HCT116 (cell line): ENCODE data around the gene ANXA3. TPM values are rescaled to one million over a fixed set of nuclear protein-coding genes. Genes with fewer than 3 reads are reported as not detected.

ENCODE experiments used
- ATAC-seq: fragments of 200-7000 bp; cut with Tn5 transposase; 2 replicates; pipeline ENCODE4 v1.9.1; 2020; ENCODE audit warnings: mild to moderate bottlenecking, moderate library complexity
- BruUV-seq: library from RNA; stranded (reverse); fragments of 400-500 nt; replicated peaks from 2 replicates; lab custom pipeline; 2021; lab: Mats Ljungman, UMichigan
- CTCF ChIA-PET: fragments of 300-600 bp; sonication (Branson Sonifier 250); formaldehyde crosslinking; loops from one replicate; lab custom pipeline; 2021; ENCODE audit warnings: antibody characterized with exemption; lab: Charles Lee
- POLR2A ChIA-PET: fragments of 300-600, 350-600 bp; sonication (Branson Sonifier 250); formaldehyde crosslinking; loops from one replicate; lab custom pipeline; 2021; ENCODE audit warnings: antibody characterized with exemption; lab: Charles Lee
- RAD21 ChIA-PET, 2 experiments: fragments of 300-600 bp; sonication (Branson Sonifier 250); formaldehyde crosslinking; loops; one replicate each; lab custom pipeline; 2023; ENCODE audit warnings: low total read pairs in 2 of 2; ENCODE audit not compliant: uncharacterized antibody in 2 of 2, unreplicated experiment in 2 of 2, low non-redundant PET in 1 of 2; lab: Charles Lee
- DNase-seq: peaks from one replicate; pipeline ENCODE4 v3.0.0-alpha.2; 2010; ENCODE audit warnings: low read depth, low spot score
- H2AFZ ChIP-seq: fragments of 200-600 bp; shearing (Covaris generic), sonication (generic); 2 replicates; pipeline ENCODE4 v1.6.1; 2017; ENCODE audit warnings: low read depth, mixed run types, mixed read lengths, antibody characterized with exemption, low read length; ENCODE audit not compliant: poor library complexity, severe bottlenecking
- H3K27ac ChIP-seq: 2 replicates; pipeline ENCODE4 v1.5.1; 2012; ENCODE audit warnings: low read depth, low read length
- H3K27me3 ChIP-seq: fragments of 200-600 bp; sonication (generic); 2 replicates; pipeline ENCODE4 v1.6.1; 2016; ENCODE audit warnings: mixed run types, low read length, mixed read lengths; ENCODE audit not compliant: insufficient read depth
- H3K36me3 ChIP-seq, 2 experiments: fragments of 200-500 bp in 1 of 2; fragments of 200-600 bp in 1 of 2; sonication (Bioruptor generic) in 1 of 2; sonication (generic) in 1 of 2; 2 replicates each; pipeline versions ENCODE4 v1.5.1 to v1.6.1; 2014 to 2016; ENCODE audit warnings: low read length in 2 of 2, inconsistent platforms in 1 of 2, mixed read lengths in 1 of 2, mixed run types in 1 of 2; ENCODE audit not compliant: insufficient read depth in 2 of 2, control insufficient read depth in 1 of 2
- H3K4me1 ChIP-seq, 2 experiments: fragments of 200-600 bp in 1 of 2; sonication (generic) in 1 of 2; 2 replicates each; pipeline versions ENCODE4 v1.5.1 to v1.6.1; 2012 to 2017; ENCODE audit warnings: low read length in 2 of 2, inconsistent platforms in 1 of 2, mild to moderate bottlenecking in 1 of 2, mixed read lengths in 1 of 2, mixed run types in 1 of 2, moderate library complexity in 1 of 2; ENCODE audit not compliant: insufficient read depth in 2 of 2, control insufficient read depth in 1 of 2
- H3K4me2 ChIP-seq: fragments of 200-600 bp; sonication (generic); 2 replicates; pipeline ENCODE4 v1.6.1; 2017; ENCODE audit warnings: mixed run types, low read length, mixed read lengths
- H3K4me3 ChIP-seq, 2 experiments: fragments of 200-600 bp in 1 of 2; sonication (generic) in 1 of 2; replicated peaks in 1 of 2; 2 replicates each; pipeline ENCODE4 v1.5.1; 2011 to 2016; ENCODE audit warnings: low read length in 2 of 2, control low read depth in 1 of 2, low read depth in 1 of 2, mild to moderate bottlenecking in 1 of 2, mixed read lengths in 1 of 2, mixed run types in 1 of 2
- H3K79me2 ChIP-seq: fragments of 200-600 bp; sonication (generic); 2 replicates; pipeline ENCODE4 v1.6.1; 2017; ENCODE audit warnings: mild to moderate bottlenecking, mixed run types, low read length, moderate library complexity, mixed read lengths; ENCODE audit not compliant: insufficient read depth
- H3K9ac ChIP-seq: fragments of 200-600 bp; sonication (generic); 2 replicates; pipeline ENCODE4 v1.6.1; 2016; ENCODE audit warnings: low read length, mixed read lengths
- H3K9me2 ChIP-seq: fragments of 200-600 bp; sonication (generic), shearing (Covaris generic); 2 replicates; pipeline ENCODE4 v1.6.1; 2017; ENCODE audit warnings: mixed run types, mild to moderate bottlenecking, moderate library complexity; ENCODE audit not compliant: insufficient read depth
- H3K9me3 ChIP-seq, 2 experiments: fragments of 200-500 bp in 1 of 2; fragments of 200-600 bp in 1 of 2; sonication (Bioruptor generic) in 1 of 2; sonication (generic) in 1 of 2; 2 replicates each; pipeline ENCODE4 v1.6.1; 2014 to 2017; ENCODE audit warnings: low read length in 2 of 2, mixed read lengths in 2 of 2, inconsistent platforms in 1 of 2, low read depth in 1 of 2, mild to moderate bottlenecking in 1 of 2, mixed run types in 1 of 2, moderate library complexity in 1 of 2; ENCODE audit not compliant: control insufficient read depth in 1 of 2, insufficient read depth in 1 of 2
- H4K20me1 ChIP-seq: fragments of 200-600 bp; sonication (generic), shearing (Covaris generic); 2 replicates; pipeline ENCODE4 v1.6.1; 2017; ENCODE audit warnings: mixed run types, mild to moderate bottlenecking, moderate library complexity; ENCODE audit not compliant: insufficient read depth
- CBX3 ChIP-seq: IDR thresholded peaks from 2 replicates; pipeline ENCODE4 v1.6.1; 2012; ENCODE audit warnings: low read depth
- EGR1 ChIP-seq: IDR thresholded peaks from 2 replicates; pipeline ENCODE4 v1.6.1; 2012; ENCODE audit warnings: low read depth
- ELF1 ChIP-seq: IDR thresholded peaks from 2 replicates; pipeline ENCODE4 v1.6.1; 2012; ENCODE audit warnings: low read depth, borderline replicate concordance
- JUND ChIP-seq: IDR thresholded peaks from 2 replicates; pipeline ENCODE4 v1.6.1; 2012
- POLR2A ChIP-seq: IDR thresholded peaks from 2 replicates; pipeline ENCODE4 v1.7.0; 2011; ENCODE audit warnings: borderline replicate concordance; ENCODE audit not compliant: insufficient read depth, insufficient read length; ENCODE audit errors: extremely low read depth
- POLR2AphosphoS5 ChIP-seq: IDR thresholded peaks from 2 replicates; pipeline ENCODE4 v1.6.1; 2011; ENCODE audit warnings: mild to moderate bottlenecking, low read depth, low read length, moderate library complexity
- SRF ChIP-seq: IDR thresholded peaks from 2 replicates; pipeline ENCODE4 v1.6.1; 2012; ENCODE audit warnings: low read depth
- TCF7L2 ChIP-seq: IDR thresholded peaks from 2 replicates; pipeline ENCODE4 v1.7.0; 2011; ENCODE audit warnings: borderline replicate concordance, inconsistent platforms; ENCODE audit not compliant: insufficient read depth, insufficient read length; ENCODE audit errors: extremely low read depth
- YY1 ChIP-seq: IDR thresholded peaks from 2 replicates; pipeline ENCODE4 v1.6.1; 2011; ENCODE audit warnings: low read length, low read depth, moderate library complexity, mild to moderate bottlenecking; ENCODE audit not compliant: insufficient replicate concordance; ENCODE audit errors: extremely low read depth
- ZFX ChIP-seq: fragments of 450-650 bp; IDR thresholded peaks from 2 replicates; pipeline ENCODE4 v1.6.1; 2017
- ZNF274 ChIP-seq: fragments of 200-500 bp; sonication (Bioruptor generic); IDR thresholded peaks from 2 replicates; pipeline ENCODE4 v1.6.1; 2014; ENCODE audit warnings: mild to moderate bottlenecking, low read depth, low read length, inconsistent platforms
- intact Hi-C: fragments of 100-400 bp; cut with micrococcal nuclease; formaldehyde crosslinking; loops from 2 replicates; pipeline ENCODE4 v1.10.0; 2022
- total RNA-seq: library from RNA; stranded (reverse); gene quantifications from one replicate; pipeline ENCODE4 v1.2.1, GENCODE V29; 2021; ENCODE audit not compliant: unreplicated experiment

The ANXA3 gene
- total RNA-seq, 1 experiment from 2014 or later: 158 TPM

DNA sequence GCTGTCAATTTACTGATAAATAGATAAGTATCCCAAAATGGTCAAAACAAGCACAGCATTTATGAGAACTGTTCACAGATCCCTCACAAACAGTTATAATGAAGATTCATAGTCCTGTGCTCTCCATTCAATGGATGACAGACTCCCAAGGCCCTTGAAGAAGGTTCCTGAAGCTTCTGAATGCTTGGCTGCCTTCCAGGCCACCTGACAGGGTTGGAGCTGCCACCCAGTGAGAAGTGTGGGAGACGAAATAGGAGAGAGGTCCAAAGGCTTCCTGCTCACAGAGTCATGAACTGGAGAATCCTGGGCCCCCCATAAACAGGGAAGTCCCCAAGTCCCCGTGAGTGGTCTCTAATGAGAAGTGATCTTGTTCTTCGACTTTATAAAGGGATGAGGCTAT is 26.0 kb upstream of the ANXA3 start:
- Histone ChIP-seq H4K20me1 (no peaks in the 10 kb centered on the region), H3K36me3 (no peaks in the 10 kb centered on the region; a peak in 1 of 4 replicates), H3K4me1 (peaks cover 0 to 22% of the 10 kb centered on the region in 2 experiments; a peak in 2 of 4 replicates), H3K9me2 (no peaks in the 10 kb centered on the region), H3K27ac (no peak overlapping the region), H3K9me3 (no peaks in the 10 kb centered on the region), H3K4me3 (no peak overlapping the region), H3K27me3 (no peaks in the 10 kb centered on the region), H2AFZ (no peak overlapping the region), H3K4me2 (no peak overlapping the region), H3K9ac (no peak overlapping the region), H3K79me2 (no peaks in the 10 kb centered on the region)
- intact Hi-C loops: no loop called here
- no TSS peak for BruUV-seq
- ATAC-seq (no peak), DNase-seq (no peak)
- RAD21 ChIA-PET: no interaction called here
- CTCF ChIA-PET: no interaction called here
- POLR2A ChIA-PET: no interaction called here
- TF ChIP-seq YY1 (no peak), CBX3 (no peak), POLR2AphosphoS5 (no peak), ZFX (no peak), JUND (no peak), SRF (no peak), POLR2A (no peak)

DNA sequence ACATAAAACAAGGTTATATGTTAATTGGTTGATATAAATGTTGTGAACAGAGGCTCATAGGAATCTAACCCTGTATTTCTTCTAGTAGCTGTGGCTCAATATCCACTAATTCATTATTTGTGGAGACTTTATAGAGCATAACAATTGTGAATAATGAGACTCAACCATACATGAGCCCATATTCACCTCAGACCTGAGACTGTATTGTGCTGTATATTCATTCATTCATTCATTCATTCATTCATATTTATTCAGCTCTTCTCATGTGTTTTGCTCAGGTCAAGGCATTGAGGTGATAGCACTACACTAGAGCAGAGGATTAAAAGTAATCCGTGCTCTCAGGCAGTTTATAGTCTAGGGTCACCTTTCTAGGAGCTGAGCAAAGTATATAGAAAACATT is 24.5 kb upstream of the ANXA3 start:
- BruUV-seq: no TSS peak
- intact Hi-C loops: no loop called here
- Histone ChIP-seq H3K4me3 (no peak overlapping the region), H3K4me2 (no peak overlapping the region), H3K9me2 (no peaks in the 10 kb centered on the region), H2AFZ (no peak overlapping the region), H3K36me3 (no peaks in the 10 kb centered on the region; a peak in 1 of 4 replicates), H3K9me3 (no peaks in the 10 kb centered on the region), H3K27ac (no peak overlapping the region), H3K27me3 (no peaks in the 10 kb centered on the region), H3K4me1 (peaks cover 4 to 28% of the 10 kb centered on the region in 2 experiments; a peak in 3 of 4 replicates), H4K20me1 (no peaks in the 10 kb centered on the region), H3K79me2 (no peaks in the 10 kb centered on the region), H3K9ac (no peak overlapping the region)
- ATAC-seq: no peak
- ChIA-PET CTCF (no interaction called here), POLR2A (no interaction called here), RAD21 (no interaction called here)
- no peak for TF ChIP-seq TCF7L2
- TF ChIP-seq ZFX: no peak
- no peak for TF ChIP-seq ELF1
- TF ChIP-seq EGR1: no peak
- TF ChIP-seq ZNF274: no peak
- DNase-seq: no peak
